IPS-18a (cell line): ENCODE data around the gene MET.
"Not testable (repeated sequence)": the region's sequence is repeated elsewhere in the genome, so short reads cannot be mapped to it uniquely, and the experiment has no call there.

Experiments used
- H3K27ac ChIP-seq: one replicate; pipeline ENCODE4 v1.5.1; 2013; ENCODE audit warnings: low read length
- H3K27me3 ChIP-seq: one replicate; pipeline ENCODE4 v1.6.1; 2013; ENCODE audit warnings: mild to moderate bottlenecking, low read length; ENCODE audit not compliant: control insufficient read depth, insufficient read depth
- H3K36me3 ChIP-seq: one replicate; pipeline ENCODE4 v1.6.1; 2013; ENCODE audit warnings: low read depth, low read length; ENCODE audit not compliant: control insufficient read depth
- H3K4me1 ChIP-seq: one replicate; pipeline ENCODE4 v1.6.1; 2013; ENCODE audit warnings: low read depth, low read length; ENCODE audit not compliant: control insufficient read depth
- H3K4me3 ChIP-seq: one replicate; pipeline ENCODE4 v1.5.1; 2013; ENCODE audit warnings: low read length
- H3K9ac ChIP-seq: one replicate; pipeline ENCODE4 v1.6.1; 2013; ENCODE audit warnings: mild to moderate bottlenecking, low read length, moderate library complexity
- H3K9me3 ChIP-seq: one replicate; pipeline ENCODE4 v1.6.1; 2013; ENCODE audit warnings: low read depth, low read length; ENCODE audit not compliant: control insufficient read depth

The MET gene

DNA sequence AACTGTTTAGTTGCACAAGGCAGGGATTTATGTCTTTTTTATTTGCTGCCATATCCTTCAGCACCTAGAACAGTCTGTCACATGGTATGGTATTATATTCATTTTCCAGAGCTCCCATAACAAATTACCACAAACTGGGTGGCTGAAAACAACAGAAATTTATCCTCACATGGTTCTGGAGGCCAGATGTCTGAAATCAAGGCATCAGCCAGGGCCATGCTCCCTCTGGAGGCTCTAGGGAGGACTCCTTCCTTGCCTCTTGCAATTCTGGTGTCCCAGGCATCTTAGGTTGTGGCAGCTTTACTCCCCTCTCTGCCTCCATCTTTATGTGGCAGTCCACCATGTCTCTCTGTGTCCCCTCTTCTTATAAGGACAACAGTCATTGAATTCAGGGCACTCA lies 43.1 kb downstream of the MET start:
- Histone ChIP-seq H3K9me3 (no peaks in the 10 kb centered on the region), H3K4me1 (no peaks in the 10 kb centered on the region), H3K27ac (no peak overlapping the region), H3K27me3 (no peaks in the 10 kb centered on the region), H3K4me3 (no peak overlapping the region), H3K36me3 (no peaks in the 10 kb centered on the region), H3K9ac (no peak overlapping the region)

DNA sequence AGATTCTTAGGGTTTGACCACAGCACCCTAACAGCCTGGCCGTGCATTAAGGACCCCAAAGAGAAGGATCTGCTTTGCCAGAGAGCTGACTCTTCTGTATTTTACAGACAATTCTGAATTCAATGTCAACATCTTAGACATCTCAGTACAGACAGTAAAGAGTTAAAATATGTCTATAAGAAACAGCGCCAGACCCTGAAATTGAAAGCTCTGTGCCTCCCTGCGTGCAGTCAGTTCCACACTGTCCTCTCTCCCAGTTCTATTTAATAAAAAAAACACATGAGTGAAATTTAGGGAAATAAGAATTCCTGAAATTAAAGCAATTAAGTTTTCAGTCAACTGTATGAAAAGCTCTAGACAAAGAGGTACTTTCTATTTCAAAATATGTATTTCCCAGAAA lies 45.1 kb downstream of the MET start:
- Histone ChIP-seq H3K4me1 (no peaks in the 10 kb centered on the region), H3K27me3 (no peaks in the 10 kb centered on the region), H3K9ac (no peak overlapping the region), H3K9me3 (no peaks in the 10 kb centered on the region), H3K36me3 (no peaks in the 10 kb centered on the region), H3K27ac (no peak overlapping the region), H3K4me3 (no peak overlapping the region)

DNA sequence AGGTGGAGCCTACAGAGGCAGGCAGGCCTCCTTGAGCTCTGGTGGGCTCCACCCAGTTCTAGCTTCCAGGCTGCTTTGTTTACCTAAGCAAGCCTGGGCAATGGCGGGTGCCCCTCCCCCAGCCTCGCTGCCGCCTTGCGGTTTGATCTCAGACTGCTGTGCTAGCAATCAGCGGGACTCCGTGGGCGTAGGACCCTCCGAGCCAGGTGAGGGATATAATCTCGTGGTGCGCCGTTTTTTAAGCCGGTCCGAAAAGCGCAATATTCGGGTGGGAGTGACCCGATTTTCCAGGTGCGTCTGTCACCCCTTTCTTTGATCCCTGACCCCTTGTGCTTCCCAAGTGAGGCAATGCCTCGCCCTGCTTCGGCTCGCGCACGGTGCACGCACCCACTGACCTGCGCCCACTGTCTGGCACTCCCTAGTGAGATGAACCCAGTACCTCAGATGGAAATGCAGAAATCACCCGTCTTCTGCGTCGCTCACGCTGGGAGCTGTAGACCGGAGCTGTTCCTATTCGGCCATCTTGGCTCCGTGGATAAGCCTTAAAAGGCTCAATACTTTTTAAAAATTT lies 52.0 kb downstream of the MET start:
- not testable (repeated sequence) for H3K4me3 ChIP-seq, H3K9ac ChIP-seq, H3K27ac ChIP-seq, H3K27me3 ChIP-seq, H3K4me1 ChIP-seq, H3K9me3 ChIP-seq, H3K36me3 ChIP-seq

DNA sequence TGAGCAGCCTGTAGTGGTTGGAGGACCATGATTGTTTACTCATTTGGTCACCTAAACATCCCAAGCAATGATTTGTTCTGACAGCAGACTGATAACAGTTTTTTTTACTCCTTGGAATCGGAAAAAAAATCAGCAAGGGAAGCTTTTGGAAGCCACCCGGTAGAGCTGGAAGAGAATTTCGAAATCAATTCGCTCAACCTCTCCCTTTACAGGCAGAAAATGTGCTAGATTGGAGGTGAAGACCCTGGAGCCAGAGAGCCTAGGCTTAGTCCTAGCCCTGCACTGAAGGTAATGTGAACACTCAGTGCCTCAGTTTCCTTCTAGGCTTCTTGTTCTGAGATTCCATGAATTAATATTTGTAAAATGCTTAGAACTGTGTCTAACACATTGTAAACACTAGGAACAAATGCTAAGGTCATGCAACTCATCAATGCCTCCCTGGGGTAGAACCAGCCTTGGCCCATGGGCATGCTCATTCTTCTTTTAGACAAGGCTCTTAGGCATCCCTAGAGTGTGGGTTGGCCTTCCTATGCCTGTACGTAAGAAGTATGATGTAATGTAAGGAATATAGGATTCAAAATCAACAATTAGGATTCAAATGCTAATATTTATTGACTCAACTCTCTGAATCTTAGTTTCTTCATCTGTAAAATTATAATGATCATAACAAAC lies 52.7 kb downstream of the MET start:
- H3K4me1 ChIP-seq, result no peaks in the 10 kb centered on the region
- no peaks in the 10 kb centered on the region for H3K9me3 ChIP-seq
- no peak overlapping the region for H3K27ac ChIP-seq
- no peaks in the 10 kb centered on the region for H3K36me3 ChIP-seq
- no peak overlapping the region for H3K9ac ChIP-seq
- no peaks in the 10 kb centered on the region for H3K27me3 ChIP-seq
- no peak overlapping the region for H3K4me3 ChIP-seq

DNA sequence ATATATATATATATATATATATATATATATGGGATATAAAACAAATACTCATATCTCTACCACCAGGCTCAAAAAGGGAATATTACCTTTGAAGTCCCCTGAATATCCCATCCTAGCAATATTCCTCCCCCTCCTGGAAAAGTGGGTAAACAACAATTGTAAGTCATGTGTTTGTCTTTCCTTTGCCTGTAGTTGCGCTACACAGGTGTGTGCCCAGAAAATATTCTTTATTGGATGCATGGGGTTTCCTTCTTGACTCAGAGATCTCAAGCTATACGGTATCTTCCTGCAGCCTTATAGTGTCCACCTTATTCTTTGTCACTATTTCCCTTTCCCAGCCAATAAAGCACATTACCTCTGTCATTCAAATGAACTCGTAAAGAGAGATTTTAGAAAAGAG lies 54.2 kb downstream of the MET start:
- Histone ChIP-seq H3K9ac (no peak overlapping the region), H3K27me3 (no peaks in the 10 kb centered on the region), H3K36me3 (no peaks in the 10 kb centered on the region), H3K27ac (no peak overlapping the region), H3K4me3 (no peak overlapping the region), H3K4me1 (no peaks in the 10 kb centered on the region), H3K9me3 (no peaks in the 10 kb centered on the region)

DNA sequence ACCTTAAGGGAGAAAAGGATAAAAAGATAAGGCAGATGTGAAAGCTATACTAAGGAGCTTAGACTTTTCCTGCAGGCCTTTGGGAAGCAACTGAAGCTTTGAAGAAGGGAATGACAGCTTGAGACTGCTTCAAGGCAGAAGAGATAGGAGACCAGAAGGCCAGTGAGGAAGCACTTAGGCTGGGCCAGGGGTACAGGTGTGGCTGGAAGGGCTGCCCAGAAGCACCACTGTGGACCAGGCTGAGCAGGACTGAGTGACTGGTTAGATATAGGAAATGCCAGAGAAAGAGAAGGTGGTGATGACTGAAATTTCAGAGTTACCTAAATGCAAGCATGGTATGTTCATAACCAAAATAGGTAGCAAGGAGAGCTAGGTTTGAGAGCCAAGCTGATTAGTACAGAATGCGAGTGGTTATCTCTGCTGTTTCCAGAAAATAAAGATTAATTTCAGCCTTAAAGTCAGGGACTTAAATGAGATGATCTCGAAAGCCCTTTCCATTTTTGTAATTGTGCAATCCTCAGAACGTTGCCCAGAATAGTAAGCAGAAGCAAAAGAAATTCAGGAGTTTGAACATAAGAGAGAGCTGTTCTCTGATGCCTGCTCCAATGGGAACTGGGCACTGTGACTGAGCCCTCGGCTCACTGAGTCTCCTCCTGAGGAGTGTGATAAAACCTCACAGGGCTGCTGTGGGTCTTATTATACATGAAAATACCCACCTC lies 54.9 kb downstream of the MET start:
- Histone ChIP-seq H3K4me1 (no peaks in the 10 kb centered on the region), H3K4me3 (no peak overlapping the region), H3K27ac (no peak overlapping the region), H3K27me3 (no peaks in the 10 kb centered on the region), H3K9ac (no peak overlapping the region), H3K9me3 (no peaks in the 10 kb centered on the region), H3K36me3 (no peaks in the 10 kb centered on the region)

DNA sequence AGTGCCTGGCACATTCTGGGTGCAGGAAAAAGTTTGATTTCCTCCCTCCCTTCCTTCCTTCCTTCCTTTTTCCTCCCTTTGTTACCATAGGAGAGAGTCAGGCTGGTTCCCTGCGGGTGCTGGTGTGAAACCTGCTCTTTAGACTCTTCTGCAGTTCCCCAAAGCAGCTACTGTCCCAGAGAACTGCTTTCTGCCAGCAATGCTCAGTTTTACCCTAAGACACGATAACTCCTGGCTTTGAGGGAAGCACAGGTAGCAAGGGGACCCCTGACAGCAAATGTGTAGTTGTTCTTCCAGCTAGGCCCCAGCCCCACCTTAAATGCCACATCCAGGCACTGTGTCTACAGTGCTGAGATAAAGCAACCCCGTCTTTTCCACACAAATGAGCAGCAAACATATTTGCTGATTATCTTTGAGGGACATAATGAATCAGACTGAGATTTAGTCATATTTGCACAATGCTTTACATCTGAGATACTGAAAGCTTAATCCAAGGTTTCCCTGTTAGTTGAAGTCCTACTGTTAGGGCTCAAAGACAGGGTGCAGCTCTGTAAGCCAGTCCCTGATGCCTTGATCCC lies 55.5 kb downstream of the MET start:
- Histone ChIP-seq H3K36me3 (no peaks in the 10 kb centered on the region), H3K9ac (no peak overlapping the region), H3K27me3 (no peaks in the 10 kb centered on the region), H3K27ac (no peak overlapping the region), H3K4me1 (no peaks in the 10 kb centered on the region), H3K9me3 (no peaks in the 10 kb centered on the region), H3K4me3 (no peak overlapping the region)

DNA sequence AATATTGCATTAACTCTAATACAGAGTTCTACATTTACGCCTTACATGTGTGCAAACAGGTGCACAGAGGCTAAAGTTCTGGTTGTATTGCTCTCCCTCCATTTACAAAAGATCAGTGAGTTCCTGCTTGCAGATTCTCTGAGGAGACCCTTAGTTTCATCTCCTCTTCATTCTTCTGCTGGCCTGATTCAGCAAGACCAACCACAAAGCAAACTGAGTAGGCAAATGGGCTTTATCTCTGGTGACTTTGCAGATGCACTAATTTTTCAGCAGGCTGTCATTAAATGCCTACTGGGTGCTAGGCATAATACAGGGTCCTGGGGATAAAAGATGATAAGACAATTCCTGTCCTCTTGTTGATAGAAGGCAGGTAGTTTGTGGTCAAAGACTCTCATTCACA lies 56.4 kb downstream of the MET start:
- H3K4me3 ChIP-seq, result no peak overlapping the region
- peaks cover 6% of the 10 kb centered on the region for H3K4me1 ChIP-seq
- H3K9ac ChIP-seq, result no peak overlapping the region
- H3K9me3 ChIP-seq, result no peaks in the 10 kb centered on the region
- no peaks in the 10 kb centered on the region for H3K36me3 ChIP-seq
- no peak overlapping the region for H3K27ac ChIP-seq
- H3K27me3 ChIP-seq, result no peaks in the 10 kb centered on the region

DNA sequence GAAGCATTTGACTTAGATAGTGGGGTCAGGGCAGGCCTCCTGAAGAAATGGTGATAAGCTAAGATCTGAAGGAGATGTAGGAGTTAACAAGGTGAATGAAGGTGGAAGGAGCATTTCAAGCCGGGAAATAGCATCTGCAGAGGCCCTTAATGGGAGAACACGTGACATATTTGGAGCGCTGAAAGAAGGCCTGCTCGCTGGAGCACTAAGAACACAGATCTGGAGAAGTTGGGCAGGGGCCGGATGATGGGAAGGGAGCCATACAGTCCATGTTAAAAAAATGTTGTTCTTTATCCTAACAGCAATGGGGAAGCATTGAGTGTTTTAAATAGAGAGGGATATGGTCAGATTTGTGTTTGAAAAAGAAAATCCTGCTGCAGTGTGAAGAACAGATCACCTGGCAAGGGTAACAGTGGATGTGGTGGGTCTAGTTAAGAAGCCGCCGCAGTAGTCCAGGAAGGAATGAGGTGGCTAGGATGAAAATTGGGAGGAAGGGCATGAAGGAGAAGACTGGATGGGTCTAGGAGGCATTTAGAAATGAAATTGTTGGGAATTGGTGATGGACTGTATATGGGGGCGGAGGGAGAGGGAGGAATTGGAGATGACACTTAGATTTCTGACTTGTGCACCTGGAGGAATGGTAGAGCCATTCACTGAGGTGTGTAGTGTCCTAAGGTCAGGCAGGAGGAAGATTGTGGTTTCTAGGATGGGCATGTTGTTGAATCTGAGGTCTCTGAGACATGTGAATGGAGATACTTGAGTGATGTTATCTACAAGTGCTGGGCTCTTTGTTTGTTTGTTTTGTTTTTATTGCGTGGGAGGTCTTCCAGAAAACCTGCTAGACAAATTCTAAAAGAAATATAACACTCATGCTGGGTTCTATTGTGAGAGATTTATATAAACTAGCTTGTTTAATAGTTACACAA lies 58.4 kb downstream of the MET start:
- Histone ChIP-seq H3K4me1 (peaks cover 21% of the 10 kb centered on the region), H3K4me3 (no peak overlapping the region), H3K9me3 (no peaks in the 10 kb centered on the region), H3K27ac (no peak overlapping the region), H3K9ac (no peak overlapping the region), H3K36me3 (no peaks in the 10 kb centered on the region), H3K27me3 (no peaks in the 10 kb centered on the region)

DNA sequence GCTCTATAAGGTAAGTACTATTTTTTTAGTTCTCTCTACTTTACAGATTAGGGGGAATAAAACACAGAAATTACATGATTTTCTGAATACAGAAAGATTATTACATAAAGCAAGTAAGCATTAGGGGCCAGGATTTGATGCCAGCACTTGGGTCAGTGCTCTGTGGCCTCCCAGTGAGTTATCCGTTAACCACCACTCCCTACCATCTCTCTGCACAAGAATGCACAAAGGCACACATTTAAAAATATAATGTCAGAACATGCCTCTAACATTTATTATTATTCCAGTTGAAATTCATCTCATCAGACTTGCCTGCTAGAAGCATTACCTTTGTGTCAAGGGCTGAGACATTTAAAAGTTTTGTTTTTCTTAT lies 59.0 kb downstream of the MET start:
- H3K36me3 ChIP-seq, result no peaks in the 10 kb centered on the region
- no peaks in the 10 kb centered on the region for H3K9me3 ChIP-seq
- no peaks in the 10 kb centered on the region for H3K27me3 ChIP-seq
- H3K4me1 ChIP-seq, result peaks cover 21% of the 10 kb centered on the region
- no peak overlapping the region for H3K27ac ChIP-seq
- no peak overlapping the region for H3K4me3 ChIP-seq
- no peak overlapping the region for H3K9ac ChIP-seq
